Hematopoietic multipotent progenitor cell treated with erythropoietin and hydrocortisone succinate and interleukin-3 and kit ligand, for 6 days (in vitro differentiated cells): Measurements from ENCODE around the gene WDR5.
A peak's percentile ranks its signal among the peaks of the same experiment; 100 is the strongest.
"Not testable (repeated sequence)": the region's sequence is repeated elsewhere in the genome, so short reads cannot be mapped to it uniquely, and the experiment has no call there.

Experiments used
- DNase-seq: peaks from one replicate; pipeline ENCODE4 v3.0.0-alpha.2; 2015

Gene WDR5

GRCh38 chr9:134135343-134136117 lies at the start of gene WDR5:
Gene WDR5 (plus strand): TSS chr9:134136082. CDS start chr9:134139878, 3,796 bp downstream.
- DNase-seq = peak; percentile 95

- DNase-seq = no peak
These were observed 47.7 kb upstream of the WDR5 start for GRCh38 chr9:134088063-134088725.

- no peak for DNase-seq
These were observed 45.9 kb upstream of the WDR5 start for GRCh38 chr9:134089972-134090371.

GRCh38 chr9:134099123-134099761 lies 36.6 kb upstream of the WDR5 start:
- DNase-seq = peak; percentile 78

GRCh38 chr9:134100040-134100439 lies 35.8 kb upstream of the WDR5 start:
- no peak for DNase-seq

- DNase-seq = not testable (repeated sequence)
These were observed 34.7 kb upstream of the WDR5 start for GRCh38 chr9:134101133-134101532.

GRCh38 chr9:134101623-134102149 lies 34.2 kb upstream of the WDR5 start:
- DNase-seq = no peak

GRCh38 chr9:134103391-134103998 lies 32.4 kb upstream of the WDR5 start:
- no peak for DNase-seq

- DNase-seq = no peak
These were observed 24.8 kb upstream of the WDR5 start for GRCh38 chr9:134111064-134111463.

GRCh38 chr9:134112561-134112960 lies 23.3 kb upstream of the WDR5 start:
- DNase-seq = no peak

GRCh38 chr9:134118972-134119371 lies 16.9 kb upstream of the WDR5 start:
- not testable (repeated sequence) for DNase-seq

- no peak for DNase-seq
These were observed 12.1 kb upstream of the WDR5 start for GRCh38 chr9:134123764-134124128.

GRCh38 chr9:134125413-134126095 lies 10.3 kb upstream of the WDR5 start:
- DNase-seq = no peak

- DNase-seq = no peak
These were observed 9.5 kb upstream of the WDR5 start for GRCh38 chr9:134126373-134126772.

GRCh38 chr9:134127065-134127580 lies 8.8 kb upstream of the WDR5 start:
- no peak for DNase-seq

- DNase-seq = no peak
These were observed 8.3 kb upstream of the WDR5 start for GRCh38 chr9:134127616-134128015.

- no peak for DNase-seq
These were observed 6.9 kb upstream of the WDR5 start for GRCh38 chr9:134128727-134129679.

- no peak for DNase-seq
These were observed 5.1 kb upstream of the WDR5 start for GRCh38 chr9:134130503-134131375.

GRCh38 chr9:134131471-134132207 lies 4.2 kb upstream of the WDR5 start:
- DNase-seq = no peak
